NT2/D1 (cell line): Measurements from ENCODE around the gene INSIG2.

Experiments
- YY1 ChIP-seq: IDR thresholded peaks from 2 replicates; pipeline ENCODE4 v1.6.1; 2011; ENCODE audit not compliant: insufficient read length, insufficient read depth
- ZNF274 ChIP-seq: IDR thresholded peaks from 2 replicates; pipeline ENCODE4 v1.6.1; 2011; ENCODE audit warnings: mild to moderate bottlenecking, low read depth, low read length

- TF ChIP-seq ZNF274 = no peak
- TF ChIP-seq YY1 = no peak
Measured at GRCh38 chr2:118061135-118061955, 26.9 kb upstream of the INSIG2 start.
